Skeletal muscle tissue (tissue), 4 donors: Measurements from ENCODE around the gene TLK2. TPM values are rescaled to one million over a fixed set of nuclear protein-coding genes. Genes with fewer than 3 reads are reported as not detected.

Source experiments
- H3K27ac ChIP-seq: one replicate; pipeline ENCODE4 v1.7.0; 2013; ENCODE audit warnings: mild to moderate bottlenecking, low read depth, low read length, inconsistent platforms
- H3K27me3 ChIP-seq, 3 donors: one replicate each; pipeline ENCODE4 v1.7.0; 2013; ENCODE audit warnings: low read length in 3 of 3; ENCODE audit not compliant: control insufficient read depth in 3 of 3, insufficient read depth in 3 of 3
- H3K36me3 ChIP-seq, 3 donors: one replicate each; pipeline ENCODE4 v1.7.0; 2013; ENCODE audit warnings: low read length in 3 of 3; ENCODE audit not compliant: control insufficient read depth in 3 of 3, insufficient read depth in 3 of 3
- H3K4me1 ChIP-seq, 3 donors: one replicate each; pipeline ENCODE4 v1.7.0; 2013; ENCODE audit warnings: low read length in 3 of 3, mild to moderate bottlenecking in 3 of 3; ENCODE audit not compliant: control insufficient read depth in 3 of 3, insufficient read depth in 3 of 3
- H3K4me3 ChIP-seq, 3 donors: one replicate each; pipeline ENCODE4 v1.7.0; 2013; ENCODE audit warnings: low read length in 3 of 3
- H3K9ac ChIP-seq, 3 donors: one replicate each; pipeline ENCODE4 v1.7.0; 2013; ENCODE audit warnings: low read length in 3 of 3, mild to moderate bottlenecking in 3 of 3, moderate library complexity in 2 of 3, low read depth in 1 of 3
- H3K9me3 ChIP-seq, 3 donors: one replicate each; pipeline ENCODE4 v1.7.0; 2013; ENCODE audit warnings: low read length in 3 of 3; ENCODE audit not compliant: control insufficient read depth in 3 of 3
- total RNA-seq: library from RNA; depleted of rRNA; stranded (reverse); fragments of >200 nt; gene quantifications from one replicate; pipeline ENCODE4 v1.2.3, GENCODE V29; 2014
- donor health status: Osteomylitis.

Gene TLK2
- total RNA-seq, 1 donor from 2014 or later, result 47.0 TPM

DNA sequence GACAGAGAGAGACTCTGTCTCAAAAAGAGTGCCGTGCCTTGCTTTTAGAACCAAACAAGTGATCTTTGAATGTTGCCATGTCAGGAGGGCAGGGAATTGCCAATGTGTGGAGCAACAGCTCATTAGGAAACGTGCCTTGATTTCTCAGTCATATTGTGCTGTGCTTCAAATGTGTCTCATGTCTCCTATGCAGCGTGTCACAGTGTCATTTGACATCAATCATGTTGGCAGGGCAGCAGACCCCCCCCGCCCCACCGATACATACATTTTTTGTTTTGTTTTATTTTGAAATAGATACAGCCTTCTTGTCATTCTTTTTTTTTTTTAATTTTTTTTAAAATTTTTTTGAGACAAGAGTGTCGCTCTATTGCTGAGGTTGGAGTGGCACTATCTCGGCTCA, 170.9 kb downstream of the TLK2 start:
- no peak overlapping the region for H3K27ac ChIP-seq
- no peak overlapping the region for H3K4me3 ChIP-seq
- H3K36me3 ChIP-seq, result no peaks in the 10 kb centered on the region
- peaks cover 2 to 9% (median 5%) of the 10 kb centered on the region in 3 donors for H3K27me3 ChIP-seq
- no peaks in the 10 kb centered on the region for H3K9me3 ChIP-seq
- peaks cover 29 to 32% (median 31%) of the 10 kb centered on the region in 3 donors for H3K4me1 ChIP-seq
- H3K9ac ChIP-seq, result no peak overlapping the region

DNA sequence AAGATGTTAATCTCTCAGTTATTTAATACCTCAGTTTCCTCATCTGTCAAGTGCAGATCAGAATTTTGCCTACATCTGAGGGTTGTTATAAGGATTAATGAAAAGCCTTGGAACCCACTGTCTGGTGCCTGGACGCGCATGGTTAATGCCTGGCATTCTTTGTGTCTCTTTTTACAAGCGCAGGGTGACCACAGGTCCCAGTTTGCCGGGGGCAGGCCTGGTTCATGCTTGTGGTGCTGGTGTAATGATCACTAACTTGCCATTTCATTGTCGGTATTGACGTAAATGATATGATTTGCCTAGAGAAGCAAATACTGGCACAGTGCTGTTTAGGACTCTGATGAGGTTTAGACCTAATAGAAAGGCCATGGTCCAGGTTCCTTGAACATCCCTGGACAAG, 172.0 kb downstream of the TLK2 start:
- no peak overlapping the region for H3K27ac ChIP-seq
- no peaks in the 10 kb centered on the region for H3K9me3 ChIP-seq
- no peak overlapping the region for H3K9ac ChIP-seq
- no peaks in the 10 kb centered on the region for H3K36me3 ChIP-seq
- peaks cover 2 to 9% (median 5%) of the 10 kb centered on the region in 3 donors for H3K27me3 ChIP-seq
- H3K4me3 ChIP-seq, result no peak overlapping the region
- H3K4me1 ChIP-seq, result peaks cover 31 to 35% (median 34%) of the 10 kb centered on the region in 3 donors

DNA sequence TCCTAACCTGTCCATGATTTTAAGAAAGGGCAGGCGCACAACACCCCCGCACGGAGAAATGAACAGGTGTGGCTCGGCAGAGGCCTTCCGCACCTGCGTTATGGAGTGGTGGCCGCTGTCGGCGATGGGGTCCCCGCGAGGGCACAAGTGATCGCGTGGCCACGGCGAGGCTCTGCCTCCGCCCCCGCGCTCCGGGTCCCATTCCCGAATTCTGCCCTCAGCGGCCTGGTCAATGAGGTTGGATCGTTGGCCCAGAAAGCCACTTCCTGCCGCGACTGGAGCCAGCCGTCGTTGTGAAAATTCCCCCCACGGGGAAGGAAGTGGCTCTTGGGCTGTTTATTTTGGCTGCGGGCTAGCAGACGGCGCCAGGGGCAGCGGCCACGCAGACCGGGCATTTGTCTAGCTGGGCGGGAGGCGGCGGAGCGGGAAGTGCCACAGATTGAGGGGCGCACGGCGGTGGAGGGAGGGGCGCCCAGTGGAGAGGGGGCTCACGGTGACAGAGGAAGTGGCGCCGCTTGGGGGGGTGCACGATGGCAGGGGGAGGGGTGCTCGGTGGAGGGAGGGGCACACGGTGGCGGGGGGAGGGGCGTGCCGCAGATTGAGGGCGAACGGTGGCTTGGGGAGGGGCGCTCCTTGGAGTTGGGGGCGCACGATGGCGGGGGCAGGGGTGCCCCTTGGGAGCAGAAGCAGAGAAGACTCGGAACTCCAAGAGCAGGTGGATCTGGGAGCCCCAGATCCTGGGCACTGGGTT, 173.8 kb downstream of the TLK2 start:
- H3K9me3 ChIP-seq, result no peaks in the 10 kb centered on the region
- H3K36me3 ChIP-seq, result no peaks in the 10 kb centered on the region
- H3K9ac ChIP-seq, result peak overlapping the region; percentile 43 to 50 (median 45)
- H3K27me3 ChIP-seq, result peaks cover 2 to 12% (median 5%) of the 10 kb centered on the region in 3 donors
- H3K4me3 ChIP-seq, result peak overlapping the region; percentile 54 to 64 (median 54)
- H3K27ac ChIP-seq, result peak overlapping the region; percentile 66
- peaks cover 34 to 35% (median 34%) of the 10 kb centered on the region in 3 donors for H3K4me1 ChIP-seq

- Histone ChIP-seq H3K4me1 (peaks cover 33 to 34% (median 33%) of the 10 kb centered on the region in 3 donors), H3K4me3 (peak overlapping the region; percentile 54 to 58 (median 54)), H3K9ac (peak overlapping the region; percentile 33 to 50 (median 45)), H3K27me3 (peaks cover 2 to 12% (median 5%) of the 10 kb centered on the region in 3 donors), H3K9me3 (no peaks in the 10 kb centered on the region), H3K36me3 (no peaks in the 10 kb centered on the region), H3K27ac (peak overlapping the region; percentile 66)
These were observed 174.6 kb downstream of the TLK2 start for GRCh38 chr17:62653002-62653825.

DNA sequence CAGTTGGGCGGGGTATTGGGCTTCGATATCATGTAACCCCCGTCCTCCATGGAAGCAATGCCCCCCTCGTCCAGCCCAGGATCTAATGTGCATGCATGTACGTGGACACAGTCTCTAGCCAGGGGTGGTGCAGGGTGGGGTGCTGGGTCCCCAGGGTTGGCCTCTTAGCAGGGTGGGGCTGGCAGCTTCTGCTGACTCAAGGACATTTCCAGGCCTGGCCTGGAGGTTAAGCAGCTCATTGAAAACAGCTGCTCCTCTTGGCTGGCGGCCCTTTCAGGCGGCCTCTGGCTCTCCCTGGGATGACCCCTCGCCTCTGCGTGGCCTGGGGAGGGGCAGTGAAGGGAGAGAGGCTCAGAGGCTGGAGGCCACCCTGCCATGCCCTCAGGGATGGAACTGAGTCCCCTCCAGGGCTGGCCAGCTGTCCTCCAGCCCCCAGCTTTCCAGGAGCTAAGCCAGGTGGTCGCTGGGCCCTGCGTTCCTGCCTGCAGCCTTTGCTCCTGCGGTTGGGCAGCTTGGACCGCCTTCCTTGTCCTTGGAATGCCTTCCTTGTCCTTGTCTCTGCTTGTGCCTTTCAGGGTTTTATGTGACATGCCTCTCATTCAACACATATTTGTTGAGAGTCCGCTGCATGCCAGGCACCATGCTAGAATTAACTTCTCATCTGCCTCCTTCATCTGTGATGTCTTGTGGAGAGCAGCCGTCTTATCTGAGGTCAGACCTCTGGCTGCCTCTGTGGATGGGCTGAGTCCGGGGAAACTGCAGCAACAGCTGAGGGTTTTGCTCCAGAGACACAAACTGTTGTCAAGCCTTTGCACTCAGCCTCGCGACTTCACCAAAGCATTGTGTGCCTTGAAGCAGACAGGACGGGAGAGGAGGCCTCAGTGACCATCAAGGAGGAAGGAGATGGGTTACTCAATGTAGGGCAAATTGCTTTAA, 175.5 kb downstream of the TLK2 start:
- no peaks in the 10 kb centered on the region for H3K9me3 ChIP-seq
- H3K27ac ChIP-seq, result peak overlapping the region; percentile 28
- peak overlapping the region in 1 of 3 donors; percentile 33 for H3K9ac ChIP-seq
- peak overlapping the region in 2 of 3 donors; percentile 51 to 58 for H3K4me3 ChIP-seq
- peaks cover 26 to 29% (median 27%) of the 10 kb centered on the region in 3 donors for H3K4me1 ChIP-seq
- H3K27me3 ChIP-seq, result peaks cover 2 to 12% (median 5%) of the 10 kb centered on the region in 3 donors
- H3K36me3 ChIP-seq, result no peaks in the 10 kb centered on the region

DNA sequence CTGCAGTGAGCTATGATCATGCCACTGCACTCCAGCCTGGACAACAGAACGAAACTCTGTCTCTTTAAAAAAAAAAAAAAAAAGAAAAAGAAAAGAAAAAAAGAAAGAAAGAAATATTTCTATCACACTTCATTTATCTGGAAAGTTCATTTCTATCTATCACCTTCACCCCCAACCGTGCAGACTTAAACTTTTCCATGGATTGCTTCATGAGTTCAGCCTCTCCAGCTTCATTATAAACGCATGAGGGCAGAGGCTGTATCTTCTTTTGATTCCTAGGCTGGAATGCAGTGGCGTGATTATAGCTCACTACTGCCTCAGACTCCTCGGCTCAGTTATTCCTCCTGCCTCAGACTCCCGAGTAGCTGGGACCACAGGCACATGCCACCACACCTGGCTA, 177.0 kb downstream of the TLK2 start:
- H3K9ac ChIP-seq, result no peak overlapping the region
- H3K36me3 ChIP-seq, result no peaks in the 10 kb centered on the region
- peaks cover 0 to under 1% (median 0%) of the 10 kb centered on the region in 3 donors for H3K9me3 ChIP-seq
- peaks cover 2 to 12% (median 5%) of the 10 kb centered on the region in 3 donors for H3K27me3 ChIP-seq
- H3K4me1 ChIP-seq, result peaks cover 26 to 27% (median 26%) of the 10 kb centered on the region in 3 donors
- no peak overlapping the region for H3K27ac ChIP-seq
- H3K4me3 ChIP-seq, result no peak overlapping the region

GRCh38 chr17:62656446-62656845, 177.8 kb downstream of the TLK2 start:
- H3K4me3 ChIP-seq, result no peak overlapping the region
- no peak overlapping the region for H3K27ac ChIP-seq
- H3K36me3 ChIP-seq, result no peaks in the 10 kb centered on the region
- H3K9me3 ChIP-seq, result peaks cover 0 to 4% (median 3%) of the 10 kb centered on the region in 3 donors
- peaks cover 26 to 27% (median 26%) of the 10 kb centered on the region in 3 donors for H3K4me1 ChIP-seq
- H3K9ac ChIP-seq, result no peak overlapping the region
- peaks cover 2 to 12% (median 5%) of the 10 kb centered on the region in 3 donors for H3K27me3 ChIP-seq

- no peak overlapping the region for H3K27ac ChIP-seq
- H3K9ac ChIP-seq, result no peak overlapping the region
- peaks cover under 1 to 10% (median 2%) of the 10 kb centered on the region in 3 donors for H3K27me3 ChIP-seq
- H3K36me3 ChIP-seq, result no peaks in the 10 kb centered on the region
- peaks cover 0 to 4% (median 3%) of the 10 kb centered on the region in 3 donors for H3K9me3 ChIP-seq
- H3K4me1 ChIP-seq, result peaks cover 23 to 25% (median 24%) of the 10 kb centered on the region in 3 donors
- no peak overlapping the region for H3K4me3 ChIP-seq
These were observed 178.6 kb downstream of the TLK2 start for GRCh38 chr17:62657145-62657665.

- Histone ChIP-seq H3K36me3 (no peaks in the 10 kb centered on the region), H3K4me1 (peaks cover 19 to 21% (median 21%) of the 10 kb centered on the region in 3 donors), H3K9me3 (peaks cover 0 to 4% (median 3%) of the 10 kb centered on the region in 3 donors), H3K4me3 (no peak overlapping the region), H3K27ac (no peak overlapping the region), H3K27me3 (peaks cover 0 to 6% (median 0%) of the 10 kb centered on the region in 3 donors), H3K9ac (no peak overlapping the region)
These were observed 179.1 kb downstream of the TLK2 start for GRCh38 chr17:62657690-62658089.
